ENCODE measurements around the gene C9. TPM values are rescaled to one million over a fixed set of nuclear protein-coding genes. Genes with fewer than 3 reads are reported as not detected.

Gene C9
- total and polyA plus RNA-seq, 2 donors (not counting 1 experiment from before 2014, with no cell fraction given): not detected

DNA sequence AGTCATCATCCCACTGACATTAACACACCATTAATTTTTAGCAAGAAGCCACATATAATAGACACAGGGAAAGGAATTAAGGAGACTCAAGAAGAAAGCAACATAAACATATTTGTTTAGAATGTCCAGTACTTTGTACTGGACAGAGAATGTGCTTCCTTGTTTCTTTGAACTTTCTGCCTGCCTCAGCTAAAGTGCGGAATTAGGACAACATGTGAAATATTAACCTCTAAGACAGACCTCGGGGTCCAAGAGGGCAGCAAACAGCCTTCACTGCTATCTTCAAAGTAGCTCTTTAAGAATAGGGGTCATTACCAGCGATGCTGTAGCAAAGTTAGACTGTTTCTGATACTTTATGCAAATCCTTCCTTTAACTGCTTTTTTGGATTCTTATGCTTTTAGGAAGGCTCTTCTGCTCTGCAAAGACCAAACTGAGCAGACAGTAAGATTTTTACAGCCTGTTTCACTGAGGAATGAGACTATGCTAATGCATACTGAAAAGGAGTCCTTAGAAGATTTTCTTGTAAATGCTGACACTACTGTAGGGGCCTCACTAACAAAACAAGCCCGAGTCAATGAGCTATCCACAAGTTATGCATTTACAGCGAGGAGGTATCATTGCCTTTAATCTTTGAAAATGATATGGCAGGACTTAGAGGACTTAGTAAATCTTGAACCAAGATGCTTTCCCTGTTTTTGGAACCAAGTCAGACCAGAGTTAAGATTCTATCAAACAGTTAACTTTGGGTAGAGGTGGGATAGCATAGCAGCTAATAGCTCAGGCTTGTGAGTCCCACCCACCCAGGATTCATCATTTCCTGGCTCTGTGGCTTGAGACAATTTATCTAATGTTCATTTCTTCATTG, 36.7 kb upstream of the C9 start:
- ATAC-seq (ENCODE audit: low read depth): no peak
- peaks cover 8% of the 10 kb centered on the region for H3K27me3 Mint-ChIP-seq
- Histone ChIP-seq H3K27me3 (replicated peaks in 1 of 4; ENCODE audit: control extremely low read depth in 1 of 4, control insufficient read depth in 3 of 4, insufficient read depth in 4 of 4, low read length in 3 of 4) (no peaks in the 10 kb centered on the region), H3K9me3 (ENCODE audit: control extremely low read depth in 1 of 3, control insufficient read depth in 2 of 3, insufficient read depth in 1 of 3, low read length in 2 of 3) (no peaks in the 10 kb centered on the region), H3K9ac (ENCODE audit: low read length) (no peak overlapping the region), H3K79me2 (ENCODE audit: control insufficient read depth, insufficient read depth, low read length) (no peaks in the 10 kb centered on the region), H2AFZ (ENCODE audit: insufficient read depth, low read depth, low read length, poor library complexity, severe bottlenecking) (no peak overlapping the region), H3K4me2 (replicated peaks; ENCODE audit: low read depth, low read length, poor library complexity, severe bottlenecking) (no peak overlapping the region), H4K20me1 (ENCODE audit: control insufficient read depth, insufficient read depth, low read length, poor library complexity, severe bottlenecking) (no peaks in the 10 kb centered on the region), H3K27ac (ENCODE audit: low read length in 2 of 2) (no peak overlapping the region), H3K36me3 (replicated peaks in 1 of 2; ENCODE audit: control extremely low read depth in 1 of 2, control insufficient read depth in 1 of 2, extremely low read depth in 1 of 2, insufficient read depth in 2 of 2, low read length in 1 of 2) (no peaks in the 10 kb centered on the region), H3K4me3 (ENCODE audit: control extremely low read depth in 1 of 5, extremely low read depth in 1 of 5, insufficient read depth in 1 of 5, low read depth in 2 of 5, low read length in 4 of 5) (no peak overlapping the region), H3K4me1 (ENCODE audit: control insufficient read depth in 2 of 2, insufficient read depth in 2 of 2, low read length in 2 of 2) (peaks cover 0 to 3% of the 10 kb centered on the region in 2 donors)
- no peak for DNase-seq
- no peak overlapping the region for H3K4me3 Mint-ChIP-seq
- POLR2A ChIA-PET: no interaction called here
- H3K27ac Mint-ChIP-seq: no peak overlapping the region
- H3K9me3 Mint-ChIP-seq (ENCODE audit: insufficient read depth): no peaks in the 10 kb centered on the region
- CTCF ChIA-PET: interaction anchor here (0.5 kb wide), 1 partner anchor 55 kb away, joined by 3 read pairs; no protein-coding TSS in a partner anchor
- WGBS (ENCODE audit: insufficient coverage): 100% methylated on average over 2 of the region's 5 CpGs
- intact Hi-C loops (cut with micrococcal nuclease): no loop called here
- H3K4me1 Mint-ChIP-seq: peaks cover 7% of the 10 kb centered on the region
- TF ChIP-seq EZH2 (IDR thresholded peaks at IDR 0.05; ENCODE audit: borderline replicate concordance, insufficient read depth, low read depth, low read length, poor library complexity, severe bottlenecking): no peak
- TF ChIP-seq, protein P1, sequence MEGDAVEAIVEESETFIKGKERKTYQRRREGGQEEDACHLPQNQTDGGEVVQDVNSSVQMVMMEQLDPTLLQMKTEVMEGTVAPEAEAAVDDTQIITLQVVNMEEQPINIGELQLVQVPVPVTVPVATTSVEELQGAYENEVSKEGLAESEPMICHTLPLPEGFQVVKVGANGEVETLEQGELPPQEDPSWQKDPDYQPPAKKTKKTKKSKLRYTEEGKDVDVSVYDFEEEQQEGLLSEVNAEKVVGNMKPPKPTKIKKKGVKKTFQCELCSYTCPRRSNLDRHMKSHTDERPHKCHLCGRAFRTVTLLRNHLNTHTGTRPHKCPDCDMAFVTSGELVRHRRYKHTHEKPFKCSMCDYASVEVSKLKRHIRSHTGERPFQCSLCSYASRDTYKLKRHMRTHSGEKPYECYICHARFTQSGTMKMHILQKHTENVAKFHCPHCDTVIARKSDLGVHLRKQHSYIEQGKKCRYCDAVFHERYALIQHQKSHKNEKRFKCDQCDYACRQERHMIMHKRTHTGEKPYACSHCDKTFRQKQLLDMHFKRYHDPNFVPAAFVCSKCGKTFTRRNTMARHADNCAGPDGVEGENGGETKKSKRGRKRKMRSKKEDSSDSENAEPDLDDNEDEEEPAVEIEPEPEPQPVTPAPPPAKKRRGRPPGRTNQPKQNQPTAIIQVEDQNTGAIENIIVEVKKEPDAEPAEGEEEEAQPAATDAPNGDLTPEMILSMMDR (IDR thresholded peaks at IDR 0.05): no peak
